DMS79 (cell line): ENCODE measurements around the gene YWHAQ.
"Not testable (repeated sequence)": the region's sequence is repeated elsewhere in the genome, so short reads cannot be mapped to it uniquely, and the experiment has no call there.

Source experiments
- DNase-seq: peaks from one replicate; lab custom pipeline; 2025; lab: John Stamatoyannopoulos, UW

The YWHAQ gene

DNA sequence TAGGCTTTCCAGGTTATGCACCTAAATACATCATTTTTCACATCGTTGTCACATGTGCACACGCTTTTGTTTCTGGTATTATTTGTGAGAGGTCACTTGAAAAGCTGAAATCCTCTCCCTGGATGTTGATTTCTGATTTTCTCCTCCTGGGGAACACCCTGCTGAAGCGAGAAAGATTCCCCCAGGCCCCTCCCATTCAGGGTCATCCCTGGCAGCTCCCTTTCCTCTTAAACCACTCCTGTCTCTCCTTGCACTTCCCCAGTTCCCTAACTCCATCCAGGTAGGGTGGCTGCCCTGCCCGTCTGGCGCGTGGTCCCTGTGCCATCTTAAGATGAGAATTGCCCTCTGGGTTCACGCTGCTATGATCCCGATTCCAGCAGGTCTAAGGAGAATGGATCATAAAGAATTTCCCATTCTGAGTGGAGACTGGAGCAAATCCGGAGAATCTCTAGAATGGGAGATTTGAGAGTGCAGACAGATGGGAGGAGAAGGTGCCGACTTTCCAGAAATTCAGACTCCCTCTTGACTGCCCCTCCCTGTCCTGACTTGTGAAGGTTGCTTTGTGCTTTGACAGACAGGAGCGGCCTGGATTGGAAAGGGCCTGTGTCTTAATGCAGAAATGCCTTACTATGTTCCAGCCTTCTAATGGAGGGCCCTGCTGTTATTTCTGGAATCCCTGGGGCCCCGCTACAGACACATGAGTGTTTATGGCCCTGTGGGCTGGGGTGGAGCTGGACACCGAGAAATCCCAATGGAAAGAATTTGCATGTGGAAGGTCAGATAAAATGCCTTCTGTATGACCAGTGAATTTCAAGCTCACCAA, 1.3 kb upstream of the YWHAQ start:
- DNase-seq = no peak

DNA sequence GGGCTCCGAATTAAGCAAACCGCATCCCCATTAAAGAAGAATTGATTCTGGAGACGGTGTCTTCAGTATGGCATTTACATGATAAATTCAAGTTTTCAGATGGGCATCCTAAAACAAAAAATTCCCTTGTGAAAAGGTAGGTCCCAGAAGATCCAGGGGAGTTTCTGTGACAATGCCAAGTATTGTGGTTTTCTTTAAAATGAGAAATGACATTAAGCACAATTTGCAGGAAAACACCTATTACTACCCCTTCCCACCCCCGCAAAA, 689 bp upstream of the YWHAQ start:
- no peak for DNase-seq

DNA sequence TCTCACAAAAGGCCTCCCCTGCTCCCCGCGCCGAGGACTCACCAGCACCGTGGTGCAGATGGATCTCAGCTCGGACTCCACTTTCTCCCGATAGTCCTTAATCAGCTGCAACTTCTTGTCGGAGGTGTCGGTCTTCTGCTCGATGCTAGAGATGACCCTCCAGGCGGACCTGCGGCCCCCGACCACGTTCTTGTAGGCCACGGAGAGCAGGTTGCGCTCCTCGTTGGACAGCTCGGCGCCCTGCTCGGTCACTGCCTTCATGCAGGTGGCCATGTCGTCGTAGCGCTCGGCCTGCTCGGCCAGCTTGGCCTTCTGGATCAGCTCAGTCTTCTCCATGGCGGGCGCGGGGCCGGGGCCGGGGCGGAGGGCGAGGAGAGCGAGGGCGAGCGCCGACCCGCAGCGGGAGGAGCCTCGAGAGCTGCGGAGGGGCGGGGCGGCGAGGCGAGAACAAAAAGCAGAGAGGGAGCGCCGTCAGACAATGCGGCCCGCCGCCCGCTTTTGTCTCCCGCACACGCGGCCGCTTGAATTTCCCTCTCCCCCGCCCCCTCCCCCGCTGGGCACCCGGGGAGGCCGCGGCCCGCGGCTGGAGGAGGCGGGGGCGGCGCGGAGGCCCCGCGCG, 571 bp downstream of the YWHAQ start:
- peak; percentile 59 for DNase-seq

DNA sequence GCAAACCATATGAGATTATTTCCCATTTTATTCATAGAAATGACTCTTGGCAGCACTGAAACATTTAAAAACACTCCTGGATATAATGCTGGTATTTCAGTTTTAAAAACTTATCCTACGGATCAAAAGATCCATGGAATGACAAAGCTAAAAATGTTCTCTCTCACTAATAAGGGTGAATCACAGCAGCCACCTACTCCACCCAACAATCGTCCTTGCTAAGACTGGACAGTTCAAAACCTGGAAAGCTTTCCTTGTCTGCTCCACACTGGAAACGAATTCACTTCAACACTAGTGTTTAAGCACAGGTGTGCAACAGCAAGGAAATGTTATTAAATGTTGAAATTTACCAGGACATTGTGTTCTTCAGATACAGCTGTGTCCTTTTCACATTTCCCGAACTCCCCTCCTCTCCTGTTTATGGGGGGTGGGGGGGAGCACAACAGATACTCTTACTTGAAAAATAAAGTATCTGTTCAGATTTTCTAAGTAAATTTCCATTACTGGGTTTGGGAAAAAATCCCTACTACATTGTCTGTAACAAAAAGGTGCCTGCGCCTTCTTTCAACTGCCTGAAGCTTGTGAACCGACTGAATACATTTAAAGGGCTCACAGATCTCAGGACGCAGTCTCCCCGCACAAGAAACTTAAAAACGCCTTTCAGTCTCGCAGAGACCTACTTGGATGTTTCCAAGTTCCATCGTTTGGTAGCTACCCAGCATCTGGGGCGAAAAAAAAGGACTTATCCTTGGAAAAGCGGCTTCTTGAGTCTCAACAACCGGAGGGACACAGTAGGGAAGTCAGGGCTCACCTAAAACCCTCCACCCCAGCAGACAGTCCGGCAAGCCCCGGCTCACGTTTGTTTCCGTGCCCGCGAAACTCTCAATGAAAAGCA, 1.3 kb downstream of the YWHAQ start:
- DNase-seq = no peak

DNA sequence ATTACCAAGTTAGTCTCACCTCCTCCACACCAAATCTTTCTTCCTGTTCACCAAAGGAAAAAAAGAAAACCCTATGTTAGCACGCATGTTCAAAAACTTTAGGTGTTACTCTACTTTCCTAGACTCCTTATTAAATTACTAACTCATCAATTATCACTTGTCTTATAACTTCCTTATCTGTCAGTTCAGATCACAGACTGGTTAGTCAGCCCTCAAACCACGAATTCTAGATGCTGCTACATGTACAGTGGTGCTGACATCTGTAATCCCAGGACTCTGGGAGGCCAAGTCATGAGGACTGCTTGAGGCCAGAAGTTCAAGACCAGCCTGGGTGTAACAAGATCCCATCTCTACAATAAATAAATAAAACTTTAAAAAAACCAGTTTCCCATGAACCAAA, 3.5 kb downstream of the YWHAQ start:
- DNase-seq = no peak

DNA sequence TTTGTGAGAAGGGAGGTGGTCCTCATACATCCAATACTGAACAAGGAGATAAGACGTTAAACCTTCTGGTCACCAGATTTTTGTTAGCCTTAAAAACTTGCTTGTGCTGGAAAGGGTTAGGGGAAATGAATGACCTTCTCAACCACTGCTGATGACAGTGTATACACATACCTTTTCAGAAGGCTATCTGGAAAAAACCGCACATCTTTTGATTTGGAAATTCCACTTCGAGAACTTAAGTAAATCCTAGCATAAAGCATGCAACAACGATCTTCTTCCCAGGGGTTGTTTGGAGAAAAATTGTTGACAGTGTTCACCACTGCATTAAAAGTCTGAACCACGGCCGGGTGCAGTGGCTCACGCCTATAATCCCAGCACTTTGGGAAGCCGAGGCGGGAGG, 7.6 kb downstream of the YWHAQ start:
- DNase-seq = no peak

DNA sequence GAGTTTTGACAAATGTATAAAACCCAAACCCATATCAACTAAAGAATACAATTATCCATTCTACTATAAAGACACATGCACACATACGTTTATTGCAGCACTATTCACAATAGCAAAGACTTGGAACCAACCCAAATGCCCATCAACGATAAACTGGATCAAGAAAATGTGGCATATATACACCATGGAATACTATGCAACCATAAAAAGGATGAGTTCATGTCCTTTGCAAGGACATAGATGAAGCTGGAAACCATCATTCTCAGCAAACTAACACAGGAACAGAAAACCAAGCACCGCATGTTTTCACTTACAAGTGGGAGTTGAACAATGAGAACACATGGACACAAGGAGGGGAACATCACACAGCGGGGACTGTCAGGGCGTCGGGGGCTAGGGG, 9.1 kb downstream of the YWHAQ start:
- not testable (repeated sequence) for DNase-seq

DNA sequence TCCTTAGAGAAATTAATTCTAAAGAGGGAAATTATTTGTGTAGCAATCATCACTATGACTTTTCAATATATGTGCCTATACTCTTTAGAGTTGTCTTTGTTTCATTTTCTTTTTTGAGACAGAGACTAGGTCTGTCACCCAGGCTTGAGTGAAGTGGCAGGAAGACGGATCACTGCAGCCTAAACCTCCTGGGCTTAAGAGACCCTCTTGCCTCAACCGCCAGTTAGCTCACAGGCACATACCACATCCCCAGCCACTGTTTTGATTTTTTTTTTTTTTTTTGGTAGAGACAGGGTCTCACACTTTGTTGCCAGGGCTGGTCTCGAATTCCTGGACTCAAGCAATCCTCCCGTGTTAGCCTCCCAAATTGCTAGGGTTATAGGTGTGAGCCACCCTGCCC, 12.4 kb downstream of the YWHAQ start:
- no peak for DNase-seq

DNA sequence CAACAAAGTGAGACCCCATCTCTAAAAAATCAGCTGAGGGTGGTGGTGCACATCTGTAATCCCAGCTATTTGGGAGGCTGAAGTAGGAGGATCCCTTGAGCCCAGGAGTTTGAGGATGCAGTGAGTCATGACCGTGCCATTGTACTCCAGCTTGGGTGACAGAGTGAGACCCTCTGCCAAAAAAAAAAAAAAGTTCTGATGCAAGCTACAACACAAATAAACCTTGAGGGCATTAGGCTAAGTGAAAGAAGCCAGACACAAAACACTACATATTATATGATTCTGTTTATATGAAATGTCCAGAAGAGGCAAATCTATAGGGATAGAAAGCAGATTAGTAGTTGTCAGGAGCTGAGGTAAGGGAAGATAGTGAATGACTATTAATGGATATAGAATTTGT, 13.0 kb downstream of the YWHAQ start:
- DNase-seq = no peak

DNA sequence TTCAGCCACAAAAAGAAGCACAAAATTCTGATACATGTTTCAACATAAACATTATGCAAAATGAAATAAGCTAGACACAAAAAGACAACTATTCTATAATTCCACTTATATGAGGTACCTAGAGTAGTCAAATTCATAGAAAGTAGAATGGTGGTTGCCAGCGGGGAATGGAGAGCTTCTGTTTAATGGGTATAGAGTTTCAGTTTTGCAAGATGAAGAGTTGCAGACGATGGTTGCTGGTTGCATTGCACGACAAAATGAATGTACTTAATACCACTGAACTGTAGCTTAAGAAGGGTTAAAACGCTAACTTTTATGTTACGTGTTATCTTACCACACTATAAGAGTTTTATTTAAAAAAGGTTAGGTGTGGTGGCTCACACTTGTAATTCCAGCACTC, 13.5 kb downstream of the YWHAQ start:
- DNase-seq = no peak

DNA sequence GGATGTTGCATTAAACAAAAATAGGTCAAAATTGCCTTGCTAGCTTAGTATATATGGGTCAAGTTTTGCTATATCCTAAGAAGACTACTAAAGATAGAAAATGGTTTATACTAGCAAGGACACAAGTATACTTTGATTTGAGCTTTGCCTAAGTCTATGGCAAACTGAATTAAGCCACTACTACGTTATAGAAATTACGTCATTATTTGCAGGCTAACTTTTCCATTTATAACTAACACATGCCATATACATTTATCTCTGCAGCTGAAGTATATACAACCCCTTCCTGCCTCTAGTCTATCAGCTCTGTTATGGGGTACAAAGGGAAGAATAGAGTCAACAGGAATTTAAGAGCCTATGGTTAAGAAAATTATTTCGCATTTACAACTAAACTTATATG, 16.2 kb downstream of the YWHAQ start:
- DNase-seq = no peak

DNA sequence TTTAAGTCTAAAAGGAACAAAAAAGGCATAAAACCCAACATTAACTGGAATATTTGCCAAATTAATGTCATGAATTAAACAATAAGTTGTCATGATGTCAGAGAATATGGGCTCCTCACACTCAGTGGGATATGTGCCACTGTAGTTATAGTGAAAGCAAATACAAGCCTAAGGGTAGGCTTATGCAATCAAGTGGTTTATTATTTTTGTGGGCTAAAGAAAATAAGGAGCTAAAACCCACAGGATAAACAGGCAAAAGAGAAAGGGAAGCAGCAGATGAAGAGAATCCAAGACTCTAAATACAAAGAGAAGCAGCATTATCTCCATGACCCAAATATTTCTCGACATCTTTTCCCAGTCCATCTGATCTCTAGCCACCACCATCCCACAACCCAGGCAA, 17.5 kb downstream of the YWHAQ start:
- DNase-seq = no peak

DNA sequence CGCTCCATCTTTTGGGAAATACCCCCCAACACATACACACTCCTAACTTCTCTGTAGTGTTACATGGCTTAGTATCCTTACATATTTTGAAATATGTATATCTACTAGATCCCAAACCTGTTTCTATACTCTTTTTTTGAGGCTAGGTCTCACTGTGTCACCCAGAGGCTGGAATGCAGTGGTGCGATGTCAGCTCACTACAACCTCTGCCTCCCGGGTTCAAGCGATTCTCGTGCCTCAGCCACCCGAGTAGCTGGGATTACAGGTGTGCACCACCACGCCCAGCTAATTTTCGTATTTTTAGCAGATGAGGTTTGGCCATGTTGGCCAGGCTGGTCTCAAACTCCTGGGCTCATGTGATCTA, 19.3 kb downstream of the YWHAQ start:
- not testable (repeated sequence) for DNase-seq

DNA sequence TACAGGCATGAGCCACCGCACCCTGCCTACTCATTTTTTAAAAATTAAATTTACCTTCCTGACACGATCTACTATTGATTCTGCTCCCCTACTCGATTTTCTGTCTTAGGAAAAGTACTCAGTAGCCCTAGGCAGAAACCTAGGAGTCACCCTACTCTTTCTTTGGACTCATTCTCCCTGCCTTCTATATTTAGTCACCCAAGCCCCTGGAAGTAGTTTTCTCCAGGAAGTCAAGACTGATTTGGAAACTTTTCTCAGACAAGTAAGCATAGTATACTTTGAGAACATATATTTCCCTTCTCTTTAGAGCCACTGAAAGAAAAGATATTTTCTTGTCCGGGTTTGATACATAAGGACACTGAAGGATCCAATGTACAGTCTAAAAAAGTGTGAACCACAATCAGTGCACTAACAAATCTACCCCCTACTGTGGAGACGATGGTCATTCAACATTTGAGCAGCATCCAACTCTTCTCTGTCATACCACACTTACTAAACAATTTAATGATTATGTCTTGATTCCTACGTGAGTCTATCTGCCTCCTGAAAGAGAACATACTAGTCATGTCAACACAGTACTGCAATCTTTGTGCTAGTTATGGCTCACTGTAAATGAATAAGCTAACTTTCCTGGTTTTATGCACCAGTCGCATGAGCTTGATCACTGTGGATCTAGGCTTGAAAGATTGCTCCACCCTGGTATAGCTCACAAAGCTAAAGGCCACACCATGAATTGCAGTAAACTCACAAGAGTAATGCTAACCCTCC, 19.8 kb downstream of the YWHAQ start:
- DNase-seq = no peak

DNA sequence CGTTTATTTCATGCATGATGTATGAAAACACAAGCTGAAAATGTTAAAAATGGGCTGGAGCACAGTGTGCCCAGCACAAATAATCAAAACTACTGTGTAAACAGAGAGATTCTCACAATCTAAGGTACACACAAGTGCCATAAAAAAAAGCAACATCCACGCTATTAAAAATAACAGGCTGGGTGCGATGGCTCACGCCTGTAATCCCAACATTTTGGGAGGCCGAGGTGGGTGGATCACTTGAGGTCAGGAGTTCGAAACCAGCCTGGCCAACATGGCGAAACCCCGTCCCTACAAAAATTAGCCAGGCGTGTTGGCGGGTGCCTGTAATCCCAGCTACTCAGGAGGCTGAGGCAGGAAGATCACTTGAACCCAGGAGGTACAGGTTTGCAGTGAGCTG, 22.3 kb downstream of the YWHAQ start:
- not testable (repeated sequence) for DNase-seq

DNA sequence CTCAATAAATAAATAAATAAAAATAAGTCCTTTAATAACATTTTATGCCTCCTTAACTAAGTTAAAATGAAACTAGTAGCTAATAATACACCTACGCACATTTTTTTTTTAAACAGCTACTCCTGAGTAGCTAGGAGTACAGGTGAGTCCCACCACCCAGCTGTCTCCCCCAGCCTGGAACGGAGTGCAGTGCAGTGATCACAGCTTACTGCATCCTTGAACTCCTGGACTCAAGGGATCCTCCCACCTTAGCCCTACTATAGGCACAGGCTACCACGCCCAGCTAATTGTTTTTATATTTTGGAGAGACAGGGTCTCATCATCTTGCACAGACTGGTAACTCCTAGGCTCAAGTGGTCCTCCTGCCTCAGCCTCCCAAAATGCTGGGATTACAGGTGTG, 28.4 kb downstream of the YWHAQ start:
- no peak for DNase-seq

DNA sequence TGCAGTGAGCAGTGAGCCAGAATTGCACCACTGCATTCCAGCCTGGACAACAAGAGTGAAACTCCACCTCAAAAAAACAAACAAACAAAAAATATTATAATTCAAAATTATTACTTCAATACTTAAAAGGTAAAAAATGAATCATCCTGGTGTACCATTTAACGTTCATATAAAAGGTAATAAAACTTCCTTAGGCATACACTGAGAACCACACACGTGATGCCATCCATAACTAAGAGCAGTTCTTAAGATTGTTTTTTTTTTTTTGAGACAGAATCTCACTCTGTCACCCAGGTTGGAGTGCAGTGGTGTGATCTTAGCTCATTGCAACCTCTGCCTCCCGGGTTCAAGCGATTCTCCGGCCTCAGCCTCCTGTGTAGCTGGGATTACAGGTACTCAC, 29.4 kb downstream of the YWHAQ start:
- no peak for DNase-seq

DNA sequence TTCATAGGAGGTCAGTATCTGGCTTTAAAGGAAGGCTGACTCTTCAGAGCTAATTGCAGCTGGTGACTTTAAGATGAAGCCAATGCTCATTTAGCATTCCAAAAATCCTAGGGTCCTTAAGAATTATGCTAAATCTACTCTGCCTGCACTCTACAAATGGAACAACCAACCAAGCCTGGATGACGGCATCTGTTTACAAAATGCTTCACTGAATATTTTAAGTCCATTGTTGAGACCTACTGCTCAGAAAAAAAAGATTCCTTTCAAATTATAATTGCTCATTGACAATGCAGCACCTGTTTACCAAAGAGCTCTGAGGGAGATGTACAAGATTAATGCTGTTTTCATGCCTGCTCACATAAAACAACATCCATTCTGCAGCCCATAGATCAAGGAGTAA, 31.4 kb downstream of the YWHAQ start:
- no peak for DNase-seq

DNA sequence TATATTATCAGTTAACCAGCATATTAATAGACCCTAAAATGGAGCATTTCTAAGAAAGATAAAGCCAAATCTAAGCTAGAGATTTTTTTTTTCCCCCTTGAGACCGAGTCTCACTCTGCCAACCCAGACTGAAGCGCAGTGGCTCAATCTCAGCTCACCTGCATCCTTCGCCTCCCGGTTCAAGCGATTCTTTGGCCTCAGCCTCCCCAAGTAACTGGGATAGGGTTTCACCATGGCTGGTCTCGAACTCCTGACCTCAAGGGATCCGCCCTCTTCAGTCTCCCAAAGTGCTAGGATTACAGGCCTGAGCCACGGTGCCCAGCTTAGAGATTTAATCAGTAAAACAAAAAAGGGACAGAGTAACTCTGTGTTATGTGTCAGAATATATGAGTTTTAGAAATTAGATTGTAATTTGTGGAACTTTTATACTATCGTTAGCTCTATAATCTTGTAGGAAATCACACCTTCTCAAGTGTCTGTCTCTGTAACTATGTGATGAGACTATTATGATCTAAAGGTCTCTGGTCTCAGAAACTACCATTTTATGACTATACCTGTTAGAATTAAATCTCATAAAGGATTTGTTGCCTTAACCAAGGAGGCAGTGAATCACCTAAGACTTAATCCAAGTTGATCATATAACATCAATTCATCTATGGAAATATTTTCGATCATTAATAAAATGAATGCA, 34.0 kb downstream of the YWHAQ start:
- no peak for DNase-seq

DNA sequence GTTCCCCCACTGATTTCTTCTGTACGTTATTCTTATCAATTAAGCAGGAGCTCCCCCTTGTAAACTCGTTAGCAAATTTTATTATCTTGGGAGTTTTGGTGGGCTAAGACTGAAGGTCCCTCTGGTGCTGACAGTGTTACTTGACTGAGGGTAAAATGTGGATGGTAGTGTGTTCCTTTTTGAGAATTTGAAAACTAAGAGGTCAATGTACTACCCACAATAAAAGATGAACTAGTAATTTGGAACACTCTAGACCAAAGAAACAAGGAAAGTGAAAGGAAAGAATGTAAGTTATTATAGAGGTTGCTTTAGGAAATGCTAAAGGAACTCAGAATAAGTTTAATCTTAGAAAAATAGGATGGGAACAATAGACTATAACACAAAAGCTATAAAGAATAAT, 35.1 kb downstream of the YWHAQ start:
- no peak for DNase-seq

DNA sequence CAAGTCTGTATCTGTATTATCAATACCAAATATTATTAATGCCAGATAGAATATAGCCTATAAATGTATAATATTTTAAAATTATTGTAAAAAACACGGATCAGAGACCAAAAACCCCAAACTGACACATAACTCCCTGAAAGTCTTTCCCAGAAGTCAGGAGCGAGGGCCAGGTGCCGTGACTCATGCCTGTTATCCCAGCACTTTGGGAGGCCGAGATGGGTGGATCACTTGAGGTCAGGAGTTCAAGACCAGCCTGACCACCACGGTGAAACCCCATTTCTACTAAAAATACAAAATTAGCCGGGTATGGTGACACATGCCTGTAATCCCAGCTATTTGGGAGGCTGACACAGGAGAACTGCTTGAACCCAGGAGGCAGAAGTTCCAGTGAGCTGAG, 35.5 kb downstream of the YWHAQ start:
- not testable (repeated sequence) for DNase-seq
